Adrenal gland (tissue), 5 donors: Measurements from ENCODE around the gene SLIT3.

ENCODE experiments used
- CTCF ChIP-seq, 6 experiments: fragments of 450-650 bp in 4 of 6; fragments of 200-600 bp in 2 of 6; sonication (generic) in 1 of 6; IDR thresholded peaks; 1 replicate in 5 of 6; 2 replicates in 1 of 6; pipeline versions ENCODE4 v1.5.1 to v1.8.0; 2016 to 2021; ENCODE audit warnings: antibody characterized with exemption in 6 of 6, mild to moderate bottlenecking in 2 of 6, moderate library complexity in 1 of 6
- POLR2A ChIP-seq, 2 donors: fragments of 450-650 bp; IDR thresholded peaks; one replicate each; pipeline ENCODE4 v1.6.1; 2017; ENCODE audit warnings: antibody characterized with exemption in 2 of 2, mild to moderate bottlenecking in 2 of 2, moderate library complexity in 1 of 2
- donor health status: DM: no; HTN: no; CAD: no.

- TF ChIP-seq CTCF (IDR thresholded peaks at IDR 0.05) = no peak
- no peak for TF ChIP-seq POLR2A (IDR thresholded peaks at IDR 0.05)
These were observed 237.5 kb downstream of the SLIT3 start for GRCh38 chr5:169063316-169063953.
